Measurements from ENCODE around the gene ANAPC4. TPM values are rescaled to one million over a fixed set of nuclear protein-coding genes. Genes with fewer than 3 reads are reported as not detected.

The ANAPC4 gene
- total and polyA plus RNA-seq, 2 of the 8 experiments (the other 6 are each of a cell fraction or from before 2014, with no cell fraction given) = 8.7 to 31.6 TPM

- no peak overlapping the region for H4K5ac ChIP-seq (ENCODE audit: insufficient read length, low read depth, low read length)
- no peak for DNase-seq (ENCODE audit: low read depth in 1 of 2, low spot score in 2 of 2)
- no peaks in the 10 kb centered on the region; the same call in 1 of the 2 replicates for H3K79me1 ChIP-seq (ENCODE audit: low read depth, low read length)
- no peak overlapping the region for H4K8ac ChIP-seq (ENCODE audit: extremely low read depth, insufficient read depth, low read length)
- no peak overlapping the region for H3K56ac ChIP-seq (replicated peaks; ENCODE audit: insufficient read length, low read depth, low read length)
- H3K23me2 ChIP-seq (ENCODE audit: low read depth, low read length) = no peaks in the 10 kb centered on the region
- H3K4me2 ChIP-seq (ENCODE audit: insufficient read depth in 1 of 2, low read depth in 2 of 2, low read length in 2 of 2) = no peak overlapping the region
- H2AK5ac ChIP-seq (ENCODE audit: low read depth, low read length) = no peak overlapping the region
- POLR2A ChIA-PET (ENCODE audit: partially characterized antibody) = interaction anchor here (1.0 kb wide), 1 partner anchor 9 kb away, joined by 3 read pairs; no protein-coding TSS in a partner anchor
- no peak overlapping the region for H4K91ac ChIP-seq (replicated peaks; ENCODE audit: insufficient read length, low read length)
- no peak overlapping the region for H3K27ac ChIP-seq (ENCODE audit: low read depth, low read length)
- no peaks in the 10 kb centered on the region for H3K79me2 ChIP-seq (ENCODE audit: control insufficient read depth in 1 of 2, insufficient read depth in 2 of 2, low read length in 2 of 2)
- H3K18ac ChIP-seq (ENCODE audit: extremely low read depth, low read length) = no peak overlapping the region
- no peak overlapping the region for H3K9ac ChIP-seq (replicated peaks in 1 of 4; ENCODE audit: extremely low read depth in 1 of 4, low read depth in 3 of 4, low read length in 3 of 4)
- WGBS, 2 experiments (ENCODE audit: extremely low coverage in 1 of 2, insufficient coverage in 1 of 2, insufficient read length in 1 of 2, insufficient replicate concordance in 2 of 2, low coverage in 1 of 2, low lambda C conversion rate in 2 of 2, missing lambda C conversion rate in 1 of 2) = 90% methylated on average over 4 of the region's 4 CpGs; no CpG with 5 or more reads in 1 of the 2 experiments
- H2BK120ac ChIP-seq (replicated peaks; ENCODE audit: low read depth, low read length) = no peak overlapping the region
- H2BK12ac ChIP-seq (ENCODE audit: low read depth, low read length) = no peak overlapping the region
- no peaks in the 10 kb centered on the region for H3K27me3 ChIP-seq (replicated peaks in 1 of 4; ENCODE audit: control insufficient read depth in 3 of 4, extremely low read depth in 1 of 4, insufficient read depth in 3 of 4, low read length in 3 of 4)
- no peaks in the 10 kb centered on the region for H3K4me1 ChIP-seq (replicated peaks in 1 of 4; ENCODE audit: control insufficient read depth in 3 of 4, insufficient read depth in 4 of 4, low read length in 3 of 4)
- CTCF ChIA-PET (ENCODE audit: partially characterized antibody) = interaction anchor here (1.4 kb wide), 2 partner anchors 9 to 22 kb away, joined by 3 read pairs; partner anchors contain the start of gene ANAPC4
- no peak overlapping the region for H3K14ac ChIP-seq (ENCODE audit: insufficient read length)
- peaks cover 0 to 65% (median 18%) of the 10 kb centered on the region in 4 experiments for H3K36me3 ChIP-seq (ENCODE audit: control insufficient read depth in 2 of 4, insufficient read depth in 4 of 4, low read length in 3 of 4)
- no peak overlapping the region for H3K4ac ChIP-seq (replicated peaks; ENCODE audit: insufficient read length, low read depth, low read length)
- no peak overlapping the region for H3K4me3 ChIP-seq (ENCODE audit: extremely low read depth in 1 of 4, insufficient read depth in 2 of 4, low read depth in 3 of 4, low read length in 4 of 4)
- no peak overlapping the region for H3K23ac ChIP-seq (ENCODE audit: insufficient read length)
- no peak overlapping the region for H2AFZ ChIP-seq (ENCODE audit: low read length)
- no peak overlapping the region for H2BK20ac ChIP-seq (ENCODE audit: low read length)
- no peak overlapping the region for H2BK15ac ChIP-seq (ENCODE audit: low read length)
- H3K9me3 ChIP-seq (ENCODE audit: insufficient read depth in 2 of 2, low read depth in 1 of 2, low read length in 1 of 2) = no peaks in the 10 kb centered on the region
- peaks cover 0 to 2% of the 10 kb centered on the region in 2 experiments for H4K20me1 ChIP-seq (replicated peaks in 1 of 2; ENCODE audit: control insufficient read depth in 1 of 2, insufficient read depth in 2 of 2, low read length in 2 of 2)
- no peak overlapping the region for H2BK5ac ChIP-seq (ENCODE audit: low read depth, low read length)
- FAIRE-seq = no peak
- TF ChIP-seq RAD21 (IDR thresholded peaks at IDR 0.05 in 1 of 2, conservative IDR thresholded peaks at IDR 0.05 in 1 of 2; ENCODE audit: low read depth in 2 of 2, low read length in 2 of 2) (no peak), SUZ12 (IDR thresholded peaks at IDR 0.05; ENCODE audit: low read length) (no peak), YY1 (IDR thresholded peaks at IDR 0.05; ENCODE audit: low read depth, low read length) (no peak), JUN (IDR thresholded peaks at IDR 0.05; ENCODE audit: low read depth, low read length) (no peak), MAX (IDR thresholded peaks at IDR 0.05) (no peak), CBX8 (IDR thresholded peaks at IDR 0.05; ENCODE audit: borderline replicate concordance, low read depth, low read length) (no peak), CHD1 (IDR thresholded peaks at IDR 0.05; ENCODE audit: low read depth, low read length) (no peak), RFX5 (IDR thresholded peaks at IDR 0.05; ENCODE audit: borderline replicate concordance, low read depth, low read length) (no peak), CBX5 (IDR thresholded peaks at IDR 0.05; ENCODE audit: low read depth, low read length) (no peak), FOSL1 (IDR thresholded peaks at IDR 0.05; ENCODE audit: insufficient read depth, low read depth, low read length) (no peak), KDM1A (IDR thresholded peaks at IDR 0.05; ENCODE audit: borderline replicate concordance, low read length) (no peak), GTF2F1 (IDR thresholded peaks at IDR 0.05; ENCODE audit: borderline replicate concordance, low read depth, low read length) (no peak), SIN3A (conservative IDR thresholded peaks at IDR 0.05 in 1 of 2, IDR thresholded peaks at IDR 0.05 in 1 of 2; ENCODE audit: low read depth in 1 of 2, low read length in 2 of 2) (no peak)
These were observed 22.4 kb downstream of the ANAPC4 start for GRCh38 chr4:25399510-25399909.

All from H1 (cell line).